ENCODE measurements around the gene ZNF160.

DNA sequence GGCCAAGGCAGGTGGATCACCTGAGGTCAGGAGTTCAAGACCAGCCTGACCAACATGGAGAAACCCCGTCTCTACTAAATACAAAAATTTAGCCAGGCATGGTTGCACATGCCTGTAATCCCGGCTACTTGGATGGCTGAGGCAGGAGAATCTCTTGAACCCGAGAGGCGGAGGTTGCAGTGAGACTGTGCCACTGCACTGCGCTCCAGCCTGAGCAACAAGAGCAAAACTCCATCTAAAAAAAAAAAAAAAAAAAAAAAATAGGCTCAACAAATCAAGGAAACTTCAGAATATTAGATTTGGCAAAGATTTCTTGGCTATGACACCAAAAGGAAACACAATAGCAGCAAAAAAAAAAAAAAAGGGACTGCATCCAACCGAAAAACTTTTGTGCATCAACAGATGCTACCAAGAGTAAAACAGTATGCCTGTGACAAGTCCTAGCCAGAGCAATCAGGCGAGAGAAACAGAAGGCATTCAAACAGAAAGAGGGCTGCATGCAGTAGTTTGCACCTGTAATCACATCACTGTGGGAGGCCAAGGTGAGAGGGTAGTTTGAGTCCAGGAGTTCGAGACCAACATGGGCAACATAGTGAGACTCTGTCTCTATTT, 23.8 kb downstream of the ZNF160 start:
- no peak for TF ChIP-seq CTCF (conservative IDR thresholded peaks at IDR 0.05 in 1 of 2, IDR thresholded peaks at IDR 0.05 in 1 of 2; ENCODE audit: low read depth in 1 of 2, low read length in 2 of 2)
- TF ChIP-seq EZH2 (IDR thresholded peaks at IDR 0.05; ENCODE audit: low read length, missing control alignments), result no peak
